ENCODE data around the gene MRPL39.

Gene MRPL39

DNA sequence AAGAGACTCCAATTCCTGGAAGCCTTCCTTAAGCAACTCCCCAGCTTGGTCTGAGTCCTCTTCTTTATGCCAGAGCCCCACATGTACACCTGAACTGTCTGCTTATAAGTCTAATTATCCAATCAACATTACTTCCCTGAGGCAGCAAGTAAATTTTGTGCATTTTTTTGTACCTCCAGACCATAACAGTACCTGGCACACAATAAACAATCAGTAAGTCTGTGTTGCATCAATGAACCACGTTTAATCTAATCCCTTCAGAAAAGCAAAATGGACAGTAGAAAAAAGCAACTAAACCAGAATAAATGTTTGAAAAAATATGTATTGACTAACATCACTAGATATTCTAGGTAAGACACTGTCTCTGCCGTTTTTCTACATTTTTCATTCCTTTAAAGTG is 20.5 kb downstream of the MRPL39 start:
- no peak for TF ChIP-seq CTCF (IDR thresholded peaks at IDR 0.05)

- no peak for TF ChIP-seq CTCF (IDR thresholded peaks at IDR 0.05)
Measured at GRCh38 chr21:25586326-25586725, 21.0 kb downstream of the MRPL39 start.

- TF ChIP-seq CTCF (IDR thresholded peaks at IDR 0.05), result no peak
Measured at GRCh38 chr21:25584833-25585676, 22.2 kb downstream of the MRPL39 start.

GRCh38 chr21:25583370-25584130 is 23.7 kb downstream of the MRPL39 start:
- no peak for TF ChIP-seq CTCF (IDR thresholded peaks at IDR 0.05)

GRCh38 chr21:25582888-25583287 is 24.4 kb downstream of the MRPL39 start:
- no peak for TF ChIP-seq CTCF (IDR thresholded peaks at IDR 0.05)

DNA sequence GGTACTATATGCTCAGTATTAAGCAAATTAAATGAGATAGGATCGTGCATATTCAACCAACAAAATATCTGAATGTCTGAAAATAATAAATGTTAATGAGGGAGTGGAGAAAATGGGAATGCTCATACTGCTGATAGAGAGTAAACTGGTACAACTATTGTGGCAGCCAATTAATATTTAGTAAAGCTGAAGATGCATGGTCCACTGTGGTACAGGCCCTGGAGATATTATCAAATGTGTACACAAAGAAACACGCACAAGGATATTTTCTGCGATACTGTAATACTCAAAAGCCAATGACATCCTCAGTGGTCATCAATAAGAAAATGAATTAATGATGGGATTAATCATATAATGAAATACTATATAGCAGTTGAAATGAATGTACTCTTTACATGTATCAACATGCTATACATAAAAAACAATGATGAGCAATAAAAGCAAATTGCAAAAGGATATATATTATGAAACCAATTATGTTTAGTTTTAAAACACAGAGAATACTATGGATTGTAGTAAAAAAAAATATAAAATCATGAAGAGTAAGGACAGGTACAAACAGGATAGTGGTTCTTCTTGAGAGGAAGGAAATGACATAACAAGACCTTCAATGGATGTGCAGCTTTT is 25.0 kb downstream of the MRPL39 start:
- no peak for TF ChIP-seq CTCF (IDR thresholded peaks at IDR 0.05)

DNA sequence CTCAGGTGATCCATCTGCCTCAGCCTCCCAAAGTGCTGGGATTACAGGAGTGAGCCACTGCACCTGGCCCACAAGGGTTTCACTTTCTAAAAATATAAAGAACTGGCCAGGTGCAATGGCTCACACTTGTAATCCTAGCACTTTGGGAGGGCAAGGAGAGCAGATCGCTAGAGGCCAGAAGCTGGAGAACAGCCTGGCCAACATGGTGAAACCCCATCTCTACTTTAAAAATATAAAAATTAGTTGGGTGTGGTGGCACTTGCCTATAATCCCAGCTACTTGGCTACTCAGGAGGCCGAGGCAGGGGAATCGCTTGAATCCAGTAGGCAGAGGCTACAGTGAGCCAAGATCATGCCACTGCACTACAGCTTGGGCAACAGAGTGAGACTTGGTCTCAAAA is 25.7 kb downstream of the MRPL39 start:
- no peak for TF ChIP-seq CTCF (IDR thresholded peaks at IDR 0.05)
